Mesendoderm (in vitro differentiated cells): ENCODE measurements around the gene GSTO2.
A peak's percentile ranks its signal among the peaks of the same experiment; 100 is the strongest.

Source experiments
- DNase-seq: peaks from one replicate; pipeline ENCODE4 v3.0.0; 2013
- H2AK5ac ChIP-seq: 2 replicates; pipeline ENCODE4 v1.6.1; 2013; ENCODE audit warnings: low read length, inconsistent platforms
- H2BK120ac ChIP-seq: 2 replicates; pipeline ENCODE4 v1.6.1; 2013; ENCODE audit warnings: low read depth, mild to moderate bottlenecking, low read length, moderate library complexity, mixed read lengths
- H2BK15ac ChIP-seq: replicated peaks from 2 replicates; pipeline ENCODE4 v1.6.1; 2013; ENCODE audit warnings: low read depth, mild to moderate bottlenecking, moderate library complexity
- H2BK5ac ChIP-seq: 2 replicates; pipeline ENCODE4 v1.6.1; 2013; ENCODE audit warnings: low read length, inconsistent platforms
- H3K18ac ChIP-seq: 2 replicates; pipeline ENCODE4 v1.6.1; 2013; ENCODE audit warnings: mild to moderate bottlenecking, low read length, mixed read lengths
- H3K23ac ChIP-seq: one replicate; pipeline ENCODE4 v1.6.1; 2013; ENCODE audit warnings: low read length
- H3K27ac ChIP-seq: 2 replicates; pipeline ENCODE4 v1.5.1; 2013; ENCODE audit warnings: low read depth, mild to moderate bottlenecking, inconsistent platforms, low read length, moderate library complexity
- H3K27me3 ChIP-seq: 2 replicates; pipeline ENCODE4 v1.6.1; 2013; ENCODE audit warnings: low read length, control low read depth, mild to moderate bottlenecking, inconsistent platforms; ENCODE audit not compliant: insufficient read depth, poor library complexity
- H3K36me3 ChIP-seq: 2 replicates; pipeline ENCODE4 v1.6.1; 2013; ENCODE audit warnings: low read length, inconsistent platforms; ENCODE audit not compliant: control insufficient read depth, insufficient read depth
- H3K4ac ChIP-seq: one replicate; pipeline ENCODE4 v1.6.1; 2013; ENCODE audit warnings: low read depth, mild to moderate bottlenecking, low read length, moderate library complexity
- H3K4me1 ChIP-seq: 2 replicates; pipeline ENCODE4 v1.6.1; 2013; ENCODE audit warnings: low read depth, low read length, inconsistent platforms; ENCODE audit not compliant: control insufficient read depth
- H3K4me2 ChIP-seq: 2 replicates; pipeline ENCODE4 v1.6.1; 2013; ENCODE audit warnings: low read length
- H3K4me3 ChIP-seq: 2 replicates; pipeline ENCODE4 v1.5.1; 2013; ENCODE audit warnings: mild to moderate bottlenecking, low read length
- H3K56ac ChIP-seq: one replicate; pipeline ENCODE4 v1.6.1; 2013; ENCODE audit warnings: low read length
- H3K79me1 ChIP-seq: 2 replicates; pipeline ENCODE4 v1.6.1; 2013; ENCODE audit warnings: low read length, inconsistent platforms
- H3K79me2 ChIP-seq: 2 replicates; pipeline ENCODE4 v1.6.1; 2013; ENCODE audit warnings: mild to moderate bottlenecking, low read length; ENCODE audit not compliant: control insufficient read depth, insufficient read depth
- H3K9ac ChIP-seq: 2 replicates; pipeline ENCODE4 v1.6.1; 2013; ENCODE audit warnings: low read length, inconsistent platforms
- H4K5ac ChIP-seq: one replicate; pipeline ENCODE4 v1.6.1; 2013; ENCODE audit warnings: low read length
- H4K8ac ChIP-seq: one replicate; pipeline ENCODE4 v1.6.1; 2013; ENCODE audit warnings: low read depth, mild to moderate bottlenecking, control low read depth, low read length, moderate library complexity
- WGBS: extraction: QIAGEN DNeasy Blood & Tissue Kit; methylation state at CpG from one replicate; pipeline ENCODE4 v1.1.7; 2013; ENCODE audit warnings: low lambda C conversion rate, missing lambda C conversion rate; ENCODE audit not compliant: insufficient coverage; ENCODE audit errors: extremely low coverage; 5-methylcytosine and 5-hydroxymethylcytosine counted together

Gene GSTO2

DNA sequence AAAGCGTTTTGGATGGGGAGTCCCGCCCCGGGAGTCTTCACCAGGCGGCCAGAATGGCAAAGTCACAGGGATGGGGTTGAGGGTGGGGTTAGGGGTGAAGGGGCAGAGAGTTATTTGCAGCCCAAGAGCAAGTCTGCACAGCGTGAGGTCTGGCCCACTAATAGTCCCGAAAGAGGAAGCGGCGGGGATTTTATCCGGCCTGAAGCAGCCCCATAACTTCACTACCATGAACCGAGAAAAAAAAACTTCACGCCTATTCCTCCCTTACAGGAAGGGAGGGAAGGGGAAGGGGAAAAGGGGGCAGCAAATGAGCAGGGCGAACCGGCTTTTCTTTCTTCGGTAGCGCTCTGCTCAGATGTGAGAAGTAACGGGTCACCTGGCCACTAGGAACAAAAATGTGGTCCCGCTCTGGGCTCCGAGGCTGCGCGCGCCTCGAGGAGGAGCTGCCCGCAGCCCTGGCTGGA, 68.6 kb downstream of the GSTO2 start:
- H3K27me3 ChIP-seq: no peaks in the 10 kb centered on the region
- H3K79me1 ChIP-seq: peaks cover 27% of the 10 kb centered on the region
- H3K79me2 ChIP-seq: peaks cover 53% of the 10 kb centered on the region
- DNase-seq: peak; percentile 80
- H3K56ac ChIP-seq: peak overlapping the region; percentile 97
- H3K9ac ChIP-seq: peak overlapping the region; percentile 95
- H3K18ac ChIP-seq: peak overlapping the region; percentile 98
- no peak overlapping the region for H4K5ac ChIP-seq
- peak overlapping the region; percentile 88 for H3K4me2 ChIP-seq
- no CpG with 5 or more reads among the region's 23 CpGs for WGBS
- H2BK120ac ChIP-seq: no peak overlapping the region
- no peak overlapping the region for H2BK15ac ChIP-seq
- H3K27ac ChIP-seq: peak overlapping the region; percentile 93
- peak overlapping the region; percentile 43 for H4K8ac ChIP-seq
- H3K36me3 ChIP-seq: no peaks in the 10 kb centered on the region
- H3K4me3 ChIP-seq: peak overlapping the region; percentile 83
- peak overlapping the region; percentile 95 for H3K4ac ChIP-seq
- peak overlapping the region; percentile 51 for H2BK5ac ChIP-seq
- H3K4me1 ChIP-seq: peaks cover 35% of the 10 kb centered on the region
- H2AK5ac ChIP-seq: no peak overlapping the region
- peak overlapping the region; percentile 37 for H3K23ac ChIP-seq

DNA sequence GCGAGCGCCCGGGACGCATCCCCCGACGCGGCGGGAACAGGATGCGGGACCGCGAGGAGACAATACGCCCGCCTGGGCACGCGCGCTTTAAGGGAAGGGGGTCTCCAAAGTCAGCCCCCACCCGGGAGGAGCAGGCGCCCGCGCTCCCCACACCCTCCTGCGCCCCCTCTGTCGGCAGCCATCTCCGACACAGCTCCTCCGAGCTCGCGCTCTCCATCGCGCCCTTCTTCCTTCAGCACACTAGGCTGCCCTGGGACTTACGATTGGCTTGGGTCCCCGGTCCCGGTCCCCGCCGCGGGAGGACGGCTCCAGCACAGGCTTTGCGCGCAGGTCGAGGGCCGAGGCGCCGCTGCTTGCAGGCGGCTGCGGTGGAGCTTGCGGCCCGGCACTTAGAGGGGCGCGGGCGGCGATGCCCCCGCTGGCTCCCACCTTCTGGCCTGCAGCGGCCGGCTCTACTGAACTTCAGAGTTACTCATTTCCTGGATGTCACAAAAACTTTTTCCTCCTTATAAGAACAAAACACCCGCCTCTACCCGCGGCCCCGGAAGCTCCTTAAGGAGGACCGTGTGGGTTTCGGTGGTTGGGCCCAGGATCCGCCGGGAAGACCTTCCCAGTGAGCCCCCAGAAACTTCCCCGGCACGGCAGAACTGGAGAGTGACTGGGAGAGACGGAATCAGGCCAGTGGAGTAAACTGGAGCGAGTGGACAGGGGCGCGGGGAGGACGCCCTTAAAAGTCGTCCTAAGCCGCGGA, 69.2 kb downstream of the GSTO2 start, which contains the start of gene ITPRIP:
Gene ITPRIP, minus strand, starts transcription at position 481 of the 751 bp plus-strand sequence. CDS start 22,414 bp downstream, outside the sequence.
- peak within 1 kb of the TSS; percentile 95 for H3K4ac ChIP-seq
- H3K9ac ChIP-seq: peak within 1 kb of the TSS; percentile 95
- peak within 1 kb of the TSS; percentile 43 for H4K8ac ChIP-seq
- no peak within 1 kb of the TSS for H2AK5ac ChIP-seq
- DNase-seq: peak; percentile 85
- H3K23ac ChIP-seq: peak within 1 kb of the TSS; percentile 37
- H3K27me3 ChIP-seq: no peaks in the 10 kb centered on the region
- no peak within 1 kb of the TSS for H4K5ac ChIP-seq
- H2BK15ac ChIP-seq: no peak within 1 kb of the TSS
- no peak within 1 kb of the TSS for H2BK120ac ChIP-seq
- H3K79me1 ChIP-seq: peaks cover 23% of the 10 kb centered on the region
- peak within 1 kb of the TSS; percentile 97 for H3K56ac ChIP-seq
- H3K4me2 ChIP-seq: peak within 1 kb of the TSS; percentile 88
- no peaks in the 10 kb centered on the region for H3K36me3 ChIP-seq
- no CpG with 5 or more reads among the region's 70 CpGs for WGBS
- peaks cover 47% of the 10 kb centered on the region for H3K79me2 ChIP-seq
- H3K18ac ChIP-seq: peak within 1 kb of the TSS; percentile 98
- peaks cover 34% of the 10 kb centered on the region for H3K4me1 ChIP-seq
- H2BK5ac ChIP-seq: peak within 1 kb of the TSS; percentile 97
- H3K27ac ChIP-seq: peak within 1 kb of the TSS; percentile 93
- H3K4me3 ChIP-seq: peak within 1 kb of the TSS; percentile 83

DNA sequence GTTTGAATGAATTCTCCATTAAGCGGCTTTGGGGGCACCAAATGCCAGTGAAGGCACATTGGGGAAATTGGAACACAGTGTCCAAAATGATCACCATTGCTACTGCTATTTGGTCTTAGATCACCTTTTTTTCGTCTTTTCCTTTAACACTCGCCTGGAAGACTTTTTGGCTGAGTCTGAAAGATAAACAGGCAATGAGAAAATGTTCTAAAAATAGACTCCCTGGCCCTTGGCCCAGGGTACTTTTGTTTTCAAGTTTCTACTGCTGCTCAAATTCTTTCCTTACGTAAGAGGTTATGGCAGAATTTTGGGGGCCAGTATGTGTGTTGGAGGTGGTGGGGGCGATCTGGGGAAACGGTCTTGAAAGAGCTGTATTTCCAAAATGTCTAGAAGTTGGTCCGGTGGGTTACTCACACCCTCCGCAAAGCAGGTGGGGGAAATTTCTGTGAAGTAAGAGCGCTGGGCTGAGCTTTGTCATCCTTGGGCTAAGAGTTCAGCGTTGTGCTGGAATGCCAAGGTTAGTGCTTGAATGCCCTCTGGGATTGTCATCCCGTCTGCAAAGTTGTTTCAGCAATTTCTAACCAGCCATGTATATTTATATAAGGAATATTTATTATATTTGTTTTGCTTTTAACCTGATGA, 70.6 kb downstream of the GSTO2 start:
- H2BK5ac ChIP-seq: no peak overlapping the region
- H3K79me2 ChIP-seq: peaks cover 33% of the 10 kb centered on the region
- H3K4me3 ChIP-seq: no peak overlapping the region
- no peak overlapping the region for H4K5ac ChIP-seq
- WGBS: no CpG with 5 or more reads among the region's 11 CpGs
- H3K9ac ChIP-seq: peak overlapping the region; percentile 95
- no peak for DNase-seq
- no peak overlapping the region for H2BK15ac ChIP-seq
- peaks cover 12% of the 10 kb centered on the region for H3K79me1 ChIP-seq
- H4K8ac ChIP-seq: no peak overlapping the region
- H2AK5ac ChIP-seq: no peak overlapping the region
- H3K18ac ChIP-seq: peak overlapping the region; percentile 72
- H3K56ac ChIP-seq: peak overlapping the region; percentile 97
- H3K23ac ChIP-seq: no peak overlapping the region
- H3K36me3 ChIP-seq: no peaks in the 10 kb centered on the region
- no peaks in the 10 kb centered on the region for H3K27me3 ChIP-seq
- H3K4ac ChIP-seq: no peak overlapping the region
- H2BK120ac ChIP-seq: no peak overlapping the region
- peak overlapping the region; percentile 9 for H3K4me2 ChIP-seq
- H3K4me1 ChIP-seq: peaks cover 28% of the 10 kb centered on the region
- no peak overlapping the region for H3K27ac ChIP-seq

DNA sequence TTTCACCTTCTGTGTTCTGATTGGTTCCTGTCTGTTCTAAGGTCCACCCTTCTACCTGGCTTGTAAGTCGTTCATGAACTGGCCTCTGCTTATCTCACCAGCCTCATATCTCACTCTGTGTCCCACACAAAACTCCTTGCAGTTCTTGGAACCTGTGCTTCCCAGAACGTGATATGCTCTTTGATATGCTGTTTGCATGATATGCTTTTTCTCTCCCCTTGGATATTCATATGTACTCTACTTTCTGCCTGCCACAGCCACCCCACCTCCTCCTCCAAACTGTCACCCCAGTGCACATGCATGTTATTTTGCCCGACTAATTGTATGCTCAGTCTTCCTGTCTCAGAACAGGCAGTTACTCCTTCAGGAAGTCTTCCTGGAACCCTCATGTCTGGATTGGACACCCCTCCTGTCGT, 71.1 kb downstream of the GSTO2 start:
- H3K4me3 ChIP-seq: no peak overlapping the region
- H4K8ac ChIP-seq: no peak overlapping the region
- H3K36me3 ChIP-seq: no peaks in the 10 kb centered on the region
- H2AK5ac ChIP-seq: no peak overlapping the region
- no peak overlapping the region for H2BK15ac ChIP-seq
- H3K9ac ChIP-seq: no peak overlapping the region
- peaks cover 9% of the 10 kb centered on the region for H3K79me1 ChIP-seq
- H2BK5ac ChIP-seq: no peak overlapping the region
- no peak overlapping the region for H2BK120ac ChIP-seq
- peaks cover 28% of the 10 kb centered on the region for H3K79me2 ChIP-seq
- H4K5ac ChIP-seq: no peak overlapping the region
- H3K4me1 ChIP-seq: peaks cover 25% of the 10 kb centered on the region
- H3K18ac ChIP-seq: no peak overlapping the region
- H3K4ac ChIP-seq: no peak overlapping the region
- WGBS: no CpG with 5 or more reads among the region's 4 CpGs
- no peak for DNase-seq
- H3K27ac ChIP-seq: no peak overlapping the region
- no peak overlapping the region for H3K23ac ChIP-seq
- H3K4me2 ChIP-seq: no peak overlapping the region
- H3K56ac ChIP-seq: peak overlapping the region; percentile 6
- no peaks in the 10 kb centered on the region for H3K27me3 ChIP-seq

DNA sequence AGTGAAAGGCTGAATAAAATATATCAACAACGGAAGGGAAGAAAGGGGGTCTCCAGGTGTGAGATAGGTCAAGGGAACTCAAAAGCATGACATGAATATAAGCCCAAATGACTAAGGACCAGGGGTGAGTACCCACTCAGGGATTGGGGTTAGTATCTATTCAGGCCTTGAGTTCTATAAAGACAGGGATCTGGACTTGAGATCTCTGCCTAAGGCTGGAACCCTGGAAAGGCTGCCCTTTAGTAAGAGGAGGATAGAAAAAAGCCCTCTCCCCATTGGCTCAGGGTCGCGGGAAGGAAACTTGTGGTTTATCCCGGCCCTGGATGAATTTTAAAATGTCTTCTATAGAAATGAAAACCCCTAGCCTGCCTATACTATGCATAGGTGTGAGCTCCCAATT, 71.7 kb downstream of the GSTO2 start:
- Histone ChIP-seq H3K56ac (no peak overlapping the region), H3K4me1 (peaks cover 23% of the 10 kb centered on the region), H3K79me2 (peaks cover 22% of the 10 kb centered on the region), H3K4me3 (no peak overlapping the region), H3K36me3 (no peaks in the 10 kb centered on the region), H3K9ac (no peak overlapping the region), H3K4ac (no peak overlapping the region), H3K27ac (no peak overlapping the region), H3K4me2 (no peak overlapping the region), H2BK5ac (no peak overlapping the region), H2AK5ac (no peak overlapping the region), H3K18ac (peak overlapping the region; percentile 54), H3K79me1 (peaks cover 4% of the 10 kb centered on the region), H2BK15ac (no peak overlapping the region), H3K23ac (no peak overlapping the region), H4K8ac (no peak overlapping the region), H3K27me3 (no peaks in the 10 kb centered on the region), H4K5ac (no peak overlapping the region), H2BK120ac (no peak overlapping the region)
- no CpG with 5 or more reads among the region's 4 CpGs for WGBS
- DNase-seq: no peak
